ENCODE data around the gene KLF15. TPM values are rescaled to one million over a fixed set of nuclear protein-coding genes. Genes with fewer than 3 reads are reported as not detected.

The KLF15 gene
- total RNA-seq, 1 experiment from 2014 or later = not detected

- Histone ChIP-seq H3K4me1 (ENCODE audit: insufficient read depth, low read length) (peaks cover 10% of the 10 kb centered on the region), H3K36me3 (ENCODE audit: low read depth, low read length) (no peaks in the 10 kb centered on the region), H3K9me2 (replicated peaks; ENCODE audit: low read length) (no peaks in the 10 kb centered on the region), H3K79me2 (ENCODE audit: low read length) (no peaks in the 10 kb centered on the region), H3K27me3 (ENCODE audit: low read length) (0 out of 2 replicates have a peak, but pooled peaks cover 7% of the 10 kb centered on the region), H3K4me2 (ENCODE audit: low read length) (no peak overlapping the region), H4K20me1 (ENCODE audit: low read length) (no peaks in the 10 kb centered on the region), H2AFZ (ENCODE audit: low read length) (no peak overlapping the region), H3K9me3 (ENCODE audit: low read length) (no peaks in the 10 kb centered on the region), H3F3A (ENCODE audit: low read length, unreplicated experiment) (no peaks in the 10 kb centered on the region), H3K9ac (ENCODE audit: low read length) (no peak overlapping the region), H3K27ac (ENCODE audit: low read length) (no peak overlapping the region), H3K4me3 (ENCODE audit: low read length) (no peak overlapping the region)
- intact Hi-C loops (cut with micrococcal nuclease) = no loop called here
- CTCF ChIA-PET = no interaction called here
- no peak for DNase-seq
- POLR2A ChIA-PET (ENCODE audit: unreplicated experiment) = no interaction called here
- no peak for ATAC-seq
- no TSS peak for BruUV-seq (replicated peaks)
- no peak for TF ChIP-seq EZH2phosphoT487 (IDR thresholded peaks at IDR 0.05; ENCODE audit: borderline replicate concordance, low read length)
- no peak for TF ChIP-seq EZH2 (IDR thresholded peaks at IDR 0.05; ENCODE audit: low read length, unreplicated experiment)
- TF ChIP-seq CTCF (conservative IDR thresholded peaks at IDR 0.05; ENCODE audit: low read depth, low read length) = no peak
Observed at GRCh38 chr3:126402666-126403302, 45.6 kb upstream of the KLF15 start.

GRCh38 chr3:126402178-126402577 is 45.0 kb upstream of the KLF15 start:
- Histone ChIP-seq H3F3A (ENCODE audit: low read length, unreplicated experiment) (no peaks in the 10 kb centered on the region), H3K9me2 (replicated peaks; ENCODE audit: low read length) (no peaks in the 10 kb centered on the region), H3K79me2 (ENCODE audit: low read length) (no peaks in the 10 kb centered on the region), H3K27ac (ENCODE audit: low read length) (no peak overlapping the region), H3K36me3 (ENCODE audit: low read depth, low read length) (no peaks in the 10 kb centered on the region), H2AFZ (ENCODE audit: low read length) (no peak overlapping the region), H3K4me3 (ENCODE audit: low read length) (no peak overlapping the region), H3K9me3 (ENCODE audit: low read length) (no peaks in the 10 kb centered on the region), H3K27me3 (ENCODE audit: low read length) (0 out of 2 replicates have a peak, but pooled peaks cover 3% of the 10 kb centered on the region), H3K4me2 (ENCODE audit: low read length) (no peak overlapping the region), H4K20me1 (ENCODE audit: low read length) (no peaks in the 10 kb centered on the region), H3K4me1 (ENCODE audit: insufficient read depth, low read length) (peaks cover 10% of the 10 kb centered on the region), H3K9ac (ENCODE audit: low read length) (no peak overlapping the region)
- CTCF ChIA-PET = no interaction called here
- no TSS peak for BruUV-seq (replicated peaks)
- POLR2A ChIA-PET (ENCODE audit: unreplicated experiment) = no interaction called here
- no peak for ATAC-seq
- intact Hi-C loops (cut with micrococcal nuclease) = no loop called here
- no peak for TF ChIP-seq EZH2phosphoT487 (IDR thresholded peaks at IDR 0.05; ENCODE audit: borderline replicate concordance, low read length)
- TF ChIP-seq CTCF (conservative IDR thresholded peaks at IDR 0.05; ENCODE audit: low read depth, low read length) = no peak
- TF ChIP-seq EZH2 (IDR thresholded peaks at IDR 0.05; ENCODE audit: low read length, unreplicated experiment) = no peak
- DNase-seq = no peak

- Histone ChIP-seq H4K20me1 (ENCODE audit: low read length) (no peaks in the 10 kb centered on the region), H2AFZ (ENCODE audit: low read length) (no peak overlapping the region), H3K9me3 (ENCODE audit: low read length) (no peaks in the 10 kb centered on the region), H3K79me2 (ENCODE audit: low read length) (no peaks in the 10 kb centered on the region), H3K9ac (ENCODE audit: low read length) (no peak overlapping the region), H3K9me2 (replicated peaks; ENCODE audit: low read length) (no peaks in the 10 kb centered on the region), H3K4me1 (ENCODE audit: insufficient read depth, low read length) (peaks cover 10% of the 10 kb centered on the region), H3K36me3 (ENCODE audit: low read depth, low read length) (no peaks in the 10 kb centered on the region), H3K27ac (ENCODE audit: low read length) (no peak overlapping the region), H3K4me2 (ENCODE audit: low read length) (no peak overlapping the region), H3K4me3 (ENCODE audit: low read length) (no peak overlapping the region), H3K27me3 (ENCODE audit: low read length) (no peaks in the 10 kb centered on the region), H3F3A (ENCODE audit: low read length, unreplicated experiment) (no peaks in the 10 kb centered on the region)
- intact Hi-C loops (cut with micrococcal nuclease) = no loop called here
- ChIA-PET CTCF (no interaction called here), POLR2A (ENCODE audit: unreplicated experiment) (no interaction called here)
- no TSS peak for BruUV-seq (replicated peaks)
- DNase-seq (no peak), ATAC-seq (no peak)
- TF ChIP-seq EZH2 (IDR thresholded peaks at IDR 0.05; ENCODE audit: low read length, unreplicated experiment) (no peak), CTCF (conservative IDR thresholded peaks at IDR 0.05; ENCODE audit: low read depth, low read length) (no peak), EZH2phosphoT487 (IDR thresholded peaks at IDR 0.05; ENCODE audit: borderline replicate concordance, low read length) (no peak)
Observed at GRCh38 chr3:126401611-126402160, 44.5 kb upstream of the KLF15 start.

All from PC-3 (cell line).